ENCODE data around the gene CEACAM3. TPM values are rescaled to one million over a fixed set of nuclear protein-coding genes. Genes with fewer than 3 reads are reported as not detected.

The CEACAM3 gene
- total RNA-seq: not detected in 2 replicates

GRCh38 chr19:41796362-41796761, at the start of gene CEACAM3:
Gene CEACAM3, plus strand, starts transcription at chr19:41796587. Its CDS starts 91 bp downstream, at chr19:41796678.

GRCh38 chr19:41755328-41755913, 41.0 kb upstream of the CEACAM3 start, which contains the start of gene CEACAM6:
Gene CEACAM6, plus strand, starts transcription at chr19:41755530. Its CDS starts 109 bp downstream, at chr19:41755639.

GRCh38 chr19:41844601-41845000, 48.2 kb downstream of the CEACAM3 start, which contains the start of gene LYPD4:
Gene LYPD4, minus strand, starts transcription at chr19:41844683. Its CDS starts 5,398 bp downstream, at chr19:41839285.

GRCh38 chr19:41845001-41845050, 48.4 kb downstream of the CEACAM3 start, which contains the start of gene DMRTC2:
Gene DMRTC2, plus strand, starts transcription at chr19:41845042. Its CDS starts 2,387 bp downstream, at chr19:41847429.

GRCh38 chr19:41859618-41860418, 63.4 kb downstream of the CEACAM3 start, which contains the start of gene RPS19:
Gene RPS19, plus strand, starts transcription at chr19:41860255. Its CDS starts 520 bp downstream, at chr19:41860775.

Other genes with a start within 250 kb of the CEACAM3 start
- 4.9 and 12.2 TPM in 2 replicates for gene CEACAM21, start 220.4 kb upstream of the CEACAM3 start, total RNA-seq
- gene CEACAM4, start 169.5 kb upstream of the CEACAM3 start, total RNA-seq: not detected in 2 replicates
- gene CEACAM7, start 108.3 kb upstream of the CEACAM3 start, total RNA-seq: not detected in 2 replicates
- gene CEACAM5, start 88.0 kb upstream of the CEACAM3 start, total RNA-seq: not detected in 2 replicates
- not detected in 2 replicates for gene CEACAM6, start 41.1 kb upstream of the CEACAM3 start, total RNA-seq
- gene LYPD4, start 48.1 kb downstream of the CEACAM3 start, total RNA-seq: not detected in 2 replicates
- not detected in 2 replicates for gene DMRTC2, start 48.5 kb downstream of the CEACAM3 start, total RNA-seq
- 908 and 1,614 TPM in 2 replicates for gene RPS19, start 63.7 kb downstream of the CEACAM3 start, total RNA-seq
- 0.33 TPM in 1 of 2 replicates, not detected in the other for gene CD79A, start 80.7 kb downstream of the CEACAM3 start, total RNA-seq
- gene ARHGEF1, start 86.6 kb downstream of the CEACAM3 start, total RNA-seq: 56.2 and 56.8 TPM in 2 replicates
- not detected in 2 replicates for gene ERFL, start 131.9 kb downstream of the CEACAM3 start, total RNA-seq
- gene RABAC1, start 162.7 kb downstream of the CEACAM3 start, total RNA-seq: 80.0 and 119 TPM in 2 replicates
- gene ATP1A3, start 197.6 kb downstream of the CEACAM3 start, total RNA-seq: under 0.01 TPM in 1 of 2 replicates, not detected in the other